Esophagus squamous epithelium (tissue), 5 donors: ENCODE measurements around the gene C1orf21. TPM values are rescaled to one million over a fixed set of nuclear protein-coding genes. Genes with fewer than 3 reads are reported as not detected.

ENCODE experiments used
- DNase-seq: peaks from one replicate; lab custom pipeline; 2025; lab: John Stamatoyannopoulos, UW
- H3K27ac ChIP-seq, 4 donors: fragments of 200-600 bp; sonication (generic); one replicate each; pipeline ENCODE4 v1.5.1; 2016 to 2019; ENCODE audit warnings: mild to moderate bottlenecking in 1 of 4
- H3K27me3 ChIP-seq, 4 donors: fragments of 200-600 bp; sonication (generic); 1 replicate in 3 of 4; 2 replicates in 1 of 4; pipeline versions ENCODE4 v1.5.1 to v1.6.0; 2017 to 2021; ENCODE audit warnings: antibody characterized with exemption in 1 of 4
- H3K36me3 ChIP-seq, 3 donors: fragments of 200-600 bp; sonication (generic); one replicate each; pipeline ENCODE4 v1.5.1; 2016 to 2019
- H3K4me1 ChIP-seq, 3 donors: fragments of 200-600 bp; sonication (generic); one replicate each; pipeline ENCODE4 v1.5.1; 2017 to 2019
- H3K4me3 ChIP-seq, 4 donors: fragments of 200-600 bp; sonication (generic); 1 replicate in 3 of 4; 2 replicates in 1 of 4; pipeline ENCODE4 v1.5.1; 2016 to 2019; ENCODE audit warnings: mild to moderate bottlenecking in 2 of 4, moderate library complexity in 1 of 4
- H3K9me3 ChIP-seq, 3 donors: fragments of 200-600 bp; sonication (generic); one replicate each; pipeline ENCODE4 v1.5.1; 2016 to 2019
- CTCF ChIP-seq, 6 experiments: fragments of 450-650 bp in 4 of 6; fragments of 200-600 bp in 2 of 6; sonication (generic) in 2 of 6; IDR thresholded peaks; one replicate each; pipeline ENCODE4 v1.5.1; 2016 to 2019; ENCODE audit warnings: antibody characterized with exemption in 6 of 6, mild to moderate bottlenecking in 4 of 6, moderate library complexity in 4 of 6
- POLR2A ChIP-seq, 4 donors: fragments of 450-650 bp; IDR thresholded peaks; one replicate each; pipeline ENCODE4 v1.6.1; 2017; ENCODE audit warnings: antibody characterized with exemption in 4 of 4, mild to moderate bottlenecking in 4 of 4, moderate library complexity in 3 of 4
- WGBS, 2 donors: methylation state at CpG; one replicate each; pipeline ENCODE4 v1.1.5; 2018; 5-methylcytosine and 5-hydroxymethylcytosine counted together
- intact Hi-C: fragments of 100-400 bp; cut with DNase I; formaldehyde crosslinking; loops from one replicate; pipeline ENCODE4 v1.15.0; 2022
- total RNA-seq, 4 donors: library from RNA; depleted of rRNA; stranded (reverse); fragments of >200 nt; gene quantifications; one replicate each; pipeline ENCODE4 v1.1.0, GENCODE V29; 2016
- donor health status: DM: yes; HTN: yes; CAD: no.

The C1orf21 gene
- total RNA-seq, 4 donors from 2014 or later: 14.6 to 55.7 (median 36.2) TPM

DNA sequence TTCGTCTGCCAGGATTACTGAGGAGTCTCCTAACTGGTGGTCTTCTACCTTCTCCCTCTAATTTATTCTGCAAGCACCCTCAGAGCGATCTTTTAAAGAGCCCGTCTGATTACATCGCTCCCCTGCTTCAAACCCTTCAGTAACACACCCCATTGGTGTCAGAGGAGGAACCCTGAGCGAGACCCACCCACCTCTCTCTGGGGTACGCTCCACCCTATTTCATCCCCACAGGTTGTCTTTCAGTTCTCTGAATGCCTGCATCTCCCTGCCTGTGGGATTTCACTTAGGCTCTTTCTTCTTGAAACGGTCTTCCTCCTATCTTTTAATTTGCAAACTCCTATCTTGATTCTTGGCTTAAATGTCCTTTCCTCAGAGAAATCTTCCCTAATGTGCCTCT is 39.4 kb downstream of the C1orf21 start:
- Histone ChIP-seq H3K9me3 (peaks cover 0 to 3% (median 0%) of the 10 kb centered on the region in 3 donors), H3K4me1 (peaks cover 9 to 61% (median 37%) of the 10 kb centered on the region in 3 donors)
- DNase-seq: no peak

GRCh38 chr1:184427722-184428121 is 40.9 kb downstream of the C1orf21 start:
- Histone ChIP-seq H3K36me3 (peaks cover 0 to 8% (median 0%) of the 10 kb centered on the region in 3 donors), H3K4me3 (no peak overlapping the region), H3K27ac (no peak overlapping the region), H3K4me1 (peaks cover under 1 to 49% (median 27%) of the 10 kb centered on the region in 3 donors), H3K9me3 (peaks cover 0 to 4% (median 0%) of the 10 kb centered on the region in 3 donors), H3K27me3 (no peaks in the 10 kb centered on the region)
- TF ChIP-seq POLR2A (IDR thresholded peaks at IDR 0.05): no peak
- no peak for TF ChIP-seq CTCF (IDR thresholded peaks at IDR 0.05)
- intact Hi-C loops: no loop called here
- 90 to 91% methylated on average over 2 of the region's 2 CpGs for WGBS, 2 donors
- no peak for DNase-seq

More for the DNA sequence above, 39.4 kb downstream of the C1orf21 start:
- peaks cover 0 to 7% (median 0%) of the 10 kb centered on the region in 3 donors for H3K36me3 ChIP-seq
- no peak overlapping the region for H3K4me3 ChIP-seq
- H3K27me3 ChIP-seq: no peaks in the 10 kb centered on the region
- 93% methylated on average over 7 of the region's 7 CpGs for WGBS, 2 donors
- TF ChIP-seq CTCF (IDR thresholded peaks at IDR 0.05) (no peak), POLR2A (IDR thresholded peaks at IDR 0.05) (no peak)
- no peak overlapping the region for H3K27ac ChIP-seq
- intact Hi-C loops: no loop called here

DNA sequence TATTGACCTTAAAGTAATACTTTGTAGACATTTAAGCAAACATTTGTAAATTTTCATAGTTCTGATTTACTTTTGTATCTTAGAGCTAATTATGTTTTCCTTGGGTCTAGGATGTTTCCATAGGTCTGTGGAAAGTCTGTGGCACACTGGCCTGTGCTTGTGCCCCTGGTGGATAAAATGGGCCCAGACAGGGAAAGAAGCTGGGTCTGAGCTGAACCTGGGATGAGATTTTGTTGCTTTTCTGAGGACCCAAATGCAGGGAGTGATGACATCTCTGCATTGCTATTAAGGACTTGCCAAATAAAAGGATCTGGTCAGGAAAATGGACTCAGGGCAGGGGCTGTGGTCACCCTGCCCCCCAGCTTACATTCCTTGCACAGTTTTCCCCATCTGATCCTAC is 41.8 kb downstream of the C1orf21 start:
- Histone ChIP-seq H3K9me3 (peaks cover 0 to 4% (median 0%) of the 10 kb centered on the region in 3 donors), H3K4me1 (peaks cover 0 to 48% (median 20%) of the 10 kb centered on the region in 3 donors), H3K27ac (no peak overlapping the region), H3K4me3 (no peak overlapping the region), H3K36me3 (peaks cover 0 to 8% (median 0%) of the 10 kb centered on the region in 3 donors), H3K27me3 (no peaks in the 10 kb centered on the region)
- no peak for TF ChIP-seq POLR2A (IDR thresholded peaks at IDR 0.05)
- no peak for TF ChIP-seq CTCF (IDR thresholded peaks at IDR 0.05)
- intact Hi-C loops: no loop called here
- DNase-seq: no peak

GRCh38 chr1:184429335-184429734 is 42.5 kb downstream of the C1orf21 start:
- Histone ChIP-seq H3K9me3 (peaks cover 0 to 4% (median 0%) of the 10 kb centered on the region in 3 donors), H3K4me1 (peaks cover 0 to 41% (median 16%) of the 10 kb centered on the region in 3 donors), H3K27me3 (no peaks in the 10 kb centered on the region), H3K4me3 (no peak overlapping the region), H3K27ac (no peak overlapping the region), H3K36me3 (peaks cover 0 to 8% (median 0%) of the 10 kb centered on the region in 3 donors)
- WGBS, 2 donors: 59 to 69% methylated on average over 3 of the region's 3 CpGs
- TF ChIP-seq POLR2A (IDR thresholded peaks at IDR 0.05): no peak
- no peak for TF ChIP-seq CTCF (IDR thresholded peaks at IDR 0.05)
- DNase-seq: no peak
- intact Hi-C loops: no loop called here

- H3K27me3 ChIP-seq: no peaks in the 10 kb centered on the region
- no peak for DNase-seq
- H3K36me3 ChIP-seq: peaks cover 0 to 8% (median 0%) of the 10 kb centered on the region in 3 donors
- TF ChIP-seq CTCF (IDR thresholded peaks at IDR 0.05): no peak
- TF ChIP-seq POLR2A (IDR thresholded peaks at IDR 0.05): no peak
- H3K4me3 ChIP-seq: no peak overlapping the region
- H3K4me1 ChIP-seq: peaks cover 0 to 30% (median 2%) of the 10 kb centered on the region in 3 donors
- H3K9me3 ChIP-seq: peaks cover 0 to 4% (median 0%) of the 10 kb centered on the region in 3 donors
- intact Hi-C loops: no loop called here
- H3K27ac ChIP-seq: no peak overlapping the region
- WGBS, 2 donors: 94% methylated on average over 4 of the region's 4 CpGs
Measured at GRCh38 chr1:184433956-184434502, 47.2 kb downstream of the C1orf21 start.
